Endodermal cell (in vitro differentiated cells): ENCODE results near the gene MASP2. TPM values are rescaled to one million over a fixed set of nuclear protein-coding genes. Genes with fewer than 3 reads are reported as not detected.
"Not testable (repeated sequence)": the region's sequence is repeated elsewhere in the genome, so short reads cannot be mapped to it uniquely, and the experiment has no call there.

Experiments used
- DNase-seq: peaks from one replicate; pipeline ENCODE4 v3.0.0-alpha.2; 2017
- H3K27ac ChIP-seq: 2 replicates; pipeline ENCODE4 v1.5.1; 2013; ENCODE audit warnings: mild to moderate bottlenecking, low read depth, low read length, moderate library complexity
- H3K27me3 ChIP-seq: 2 replicates; pipeline ENCODE4 v1.6.1; 2013; ENCODE audit warnings: mild to moderate bottlenecking, low read length, moderate library complexity; ENCODE audit not compliant: insufficient read depth, control insufficient read depth, poor library complexity, severe bottlenecking
- H3K36me3 ChIP-seq: 2 replicates; pipeline ENCODE4 v1.7.0; 2013; ENCODE audit warnings: mild to moderate bottlenecking, low read length, moderate library complexity; ENCODE audit not compliant: control insufficient read depth, insufficient read depth
- H3K4me1 ChIP-seq: one replicate; pipeline ENCODE4 v1.7.0; 2013; ENCODE audit warnings: low read length; ENCODE audit not compliant: control insufficient read depth, insufficient read depth
- H3K4me3 ChIP-seq: 2 replicates; pipeline ENCODE4 v1.5.1; 2013; ENCODE audit warnings: mild to moderate bottlenecking, low read length, moderate library complexity
- H3K9ac ChIP-seq: 2 replicates; pipeline ENCODE4 v1.6.1; 2013; ENCODE audit warnings: mild to moderate bottlenecking, low read length, moderate library complexity; ENCODE audit not compliant: poor library complexity, severe bottlenecking; ENCODE audit errors: extremely low read depth
- H3K9me3 ChIP-seq: 2 replicates; pipeline ENCODE4 v1.6.1; 2013; ENCODE audit warnings: mild to moderate bottlenecking, low read length, moderate library complexity; ENCODE audit not compliant: control insufficient read depth
- H3K27ac Mint-ChIP-seq: 2 replicates; pipeline ENCODE4 v1.8.0; 2020; ENCODE audit warnings: mixed read lengths
- H3K27me3 Mint-ChIP-seq: 2 replicates; pipeline ENCODE4 v1.8.0; 2021; ENCODE audit warnings: mild to moderate bottlenecking, mixed read lengths; ENCODE audit not compliant: insufficient read depth
- H3K36me3 Mint-ChIP-seq: 2 replicates; pipeline ENCODE4 v1.8.0; 2020; ENCODE audit warnings: low read depth, mixed read lengths
- H3K4me1 Mint-ChIP-seq: 2 replicates; pipeline ENCODE4 v1.8.0; 2020; ENCODE audit warnings: mixed read lengths
- H3K4me3 Mint-ChIP-seq: 2 replicates; pipeline ENCODE4 v1.8.0; 2020; ENCODE audit warnings: mild to moderate bottlenecking, moderate library complexity, mixed read lengths
- H3K9me3 Mint-ChIP-seq: 2 replicates; pipeline ENCODE4 v1.8.0; 2020; ENCODE audit warnings: mild to moderate bottlenecking, mixed read lengths
- CTCF ChIP-seq: fragments of 200-600 bp; sonication (generic); conservative IDR thresholded peaks from 2 replicates; pipeline ENCODE4 v1.5.0; 2021; ENCODE audit warnings: antibody characterized with exemption, mild to moderate bottlenecking
- WGBS, 2 experiments: methylation state at CpG; one replicate each; pipeline versions ENCODE4 v1.1.5 to v1.1.7; 2013; ENCODE audit warnings: missing lambda C conversion rate in 2 of 2, mixed read lengths in 1 of 2; ENCODE audit not compliant: insufficient coverage in 1 of 2, insufficient read length in 1 of 2; 5-methylcytosine and 5-hydroxymethylcytosine counted together
- total RNA-seq, 2 donors: library from RNA; stranded (reverse); fragmentation: NEBNext Ultra II Directional in 1 of 2; extraction: Animal tissue kit (Norgen Biotek cat#: 25700) in 1 of 2; gene quantifications; 2 replicates in 1 of 2; 3 replicates in 1 of 2; pipeline ENCODE4 v1.2.1, GENCODE V29; 2021

The MASP2 gene
- total RNA-seq, 2 donors from 2014 or later: 0.51 TPM; not detected in 1

- DNase-seq: no peak
- peaks cover 70% of the 10 kb centered on the region for H3K36me3 Mint-ChIP-seq
These were observed 31.6 kb upstream of the MASP2 start for GRCh38 chr1:11078631-11079030.

GRCh38 chr1:11073398-11073797 lies 26.4 kb upstream of the MASP2 start:
- WGBS, 2 experiments: 93 to 96% methylated on average over 5 to 7 of the region's 7 CpGs
- H3K36me3 Mint-ChIP-seq: peaks cover 76% of the 10 kb centered on the region

More at GRCh38 chr1:11078631-11079030, 31.6 kb upstream of the MASP2 start:
- H3K4me3 ChIP-seq: no peak overlapping the region
- no peaks in the 10 kb centered on the region for H3K9me3 ChIP-seq
- no peaks in the 10 kb centered on the region for H3K4me1 ChIP-seq
- no peak overlapping the region for H3K27ac ChIP-seq
- peaks cover 82% of the 10 kb centered on the region for H3K36me3 ChIP-seq
- no peak overlapping the region for H3K4me3 Mint-ChIP-seq
- no peaks in the 10 kb centered on the region for H3K9me3 Mint-ChIP-seq
- 96 to 100% methylated on average over 2 of the region's 2 CpGs for WGBS, 2 experiments
- no peaks in the 10 kb centered on the region for H3K27me3 ChIP-seq
- H3K27me3 Mint-ChIP-seq: no peaks in the 10 kb centered on the region
- no peak for TF ChIP-seq CTCF
- no peaks in the 10 kb centered on the region for H3K4me1 Mint-ChIP-seq
- peak overlapping the region; percentile 35 for H3K27ac Mint-ChIP-seq
- H3K9ac ChIP-seq: no peak overlapping the region

GRCh38 chr1:11072216-11072917 lies 25.3 kb upstream of the MASP2 start:
- no peak for DNase-seq
- H3K36me3 Mint-ChIP-seq: peaks cover 79% of the 10 kb centered on the region
- H3K36me3 ChIP-seq: peaks cover 92% of the 10 kb centered on the region

More at GRCh38 chr1:11073398-11073797, 26.4 kb upstream of the MASP2 start:
- H3K27ac ChIP-seq, H3K4me1 ChIP-seq, H3K27me3 ChIP-seq, H3K9ac ChIP-seq, H3K27ac Mint-ChIP-seq, H3K4me3 ChIP-seq, H3K9me3 Mint-ChIP-seq, H3K9me3 ChIP-seq, H3K27me3 Mint-ChIP-seq, H3K4me3 Mint-ChIP-seq, H3K4me1 Mint-ChIP-seq, DNase-seq: not testable (repeated sequence)
- peaks cover 90% of the 10 kb centered on the region for H3K36me3 ChIP-seq

More at GRCh38 chr1:11072216-11072917, 25.3 kb upstream of the MASP2 start:
- Histone ChIP-seq H3K9me3 (no peaks in the 10 kb centered on the region), H3K9ac (no peak overlapping the region), H3K27me3 (no peaks in the 10 kb centered on the region), H3K4me1 (no peaks in the 10 kb centered on the region), H3K27ac (peak overlapping the region; percentile 6), H3K4me3 (no peak overlapping the region)
- no peaks in the 10 kb centered on the region for H3K4me1 Mint-ChIP-seq
- no peak for TF ChIP-seq CTCF
- no peaks in the 10 kb centered on the region for H3K27me3 Mint-ChIP-seq
- H3K4me3 Mint-ChIP-seq: no peak overlapping the region
- H3K27ac Mint-ChIP-seq: peak overlapping the region; percentile 44
- H3K9me3 Mint-ChIP-seq: no peaks in the 10 kb centered on the region
- WGBS, 2 experiments: 84 to 85% methylated on average over 10 to 13 of the region's 13 CpGs
